Measurements from ENCODE around the gene TMEM187. TPM values are rescaled to one million over a fixed set of nuclear protein-coding genes. Genes with fewer than 3 reads are reported as not detected.

Gene TMEM187
- polyA plus RNA-seq, 4 donors = 4.4 to 9.1 (median 5.2) TPM

GRCh38 chrX:154017766-154018517 lies 45.4 kb downstream of the TMEM187 start:
- DNase-seq (ENCODE audit: low read depth in 4 of 4, low spot score in 3 of 4) = no peak

- DNase-seq (ENCODE audit: low read depth in 4 of 4, low spot score in 3 of 4) = no peak
Observed at GRCh38 chrX:154018518-154019060, 46.0 kb downstream of the TMEM187 start.

DNA sequence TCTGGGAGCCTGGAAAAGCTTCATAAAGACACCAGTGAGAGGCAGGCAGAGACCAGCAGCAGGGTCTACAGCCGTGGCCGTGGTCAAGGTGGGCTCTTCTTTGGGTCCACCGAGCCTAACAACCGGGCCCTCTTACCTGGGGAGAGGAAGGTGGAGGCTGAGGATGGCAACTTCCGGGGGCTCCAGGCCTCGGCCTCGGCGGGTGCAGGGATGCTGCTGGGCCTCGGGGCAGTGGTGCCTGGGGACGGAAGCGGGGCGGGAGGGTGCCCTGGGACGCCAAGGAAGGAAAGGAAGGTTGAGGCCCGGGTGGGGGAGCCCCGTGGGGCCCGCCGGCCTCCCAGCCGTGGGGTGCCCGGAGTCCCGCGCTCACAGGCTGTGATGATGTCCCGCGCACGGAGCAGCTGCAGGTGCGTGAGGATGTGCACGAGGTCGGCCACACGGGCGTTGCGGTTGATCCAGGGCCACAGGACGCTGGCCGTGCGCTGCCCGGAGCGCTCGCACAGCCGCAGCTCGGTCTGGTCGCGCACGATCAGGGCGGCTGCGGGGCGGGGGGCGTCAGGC lies 46.6 kb downstream of the TMEM187 start:
- DNase-seq (ENCODE audit: low read depth in 4 of 4, low spot score in 3 of 4) = no peak

GRCh38 chrX:154019633-154020528 lies 47.3 kb downstream of the TMEM187 start, which contains the start of gene IRAK1:
Gene IRAK1 (minus strand): TSS chrX:154019902. CDS start chrX:154019812, 90 bp downstream.
- DNase-seq (ENCODE audit: low read depth in 4 of 4, low spot score in 3 of 4) = no peak

DNA sequence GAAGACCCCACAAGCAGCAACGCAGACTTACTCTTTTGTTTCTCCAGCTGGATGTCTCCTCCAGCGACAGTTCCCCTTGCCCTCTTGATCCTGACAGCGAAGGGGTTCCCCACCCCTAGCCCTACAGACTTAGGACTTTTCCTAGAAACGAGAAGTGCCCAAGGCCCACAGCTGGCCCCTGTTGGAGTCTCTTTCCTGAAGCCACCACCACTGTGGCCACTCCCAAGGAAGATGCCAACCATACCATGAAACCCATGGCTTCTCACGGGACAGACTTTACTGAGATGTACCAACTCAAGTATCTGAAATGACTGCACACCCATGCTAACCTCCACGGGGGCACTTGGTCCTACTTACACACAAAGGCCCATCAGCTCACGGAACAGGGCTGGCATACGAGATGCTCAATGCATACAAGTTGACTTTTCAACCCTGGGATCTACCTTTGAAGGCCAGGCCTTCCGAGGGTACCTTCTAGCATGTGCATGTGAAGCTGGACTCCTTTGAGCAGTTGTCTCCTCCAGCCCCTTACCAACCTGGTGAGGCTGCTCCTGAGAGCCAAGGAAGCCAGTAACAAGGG lies 48.1 kb downstream of the TMEM187 start:
- DNase-seq (ENCODE audit: low read depth in 4 of 4, low spot score in 3 of 4) = no peak

GRCh38 chrX:154021131-154021611 lies 48.6 kb downstream of the TMEM187 start:
- DNase-seq (ENCODE audit: low read depth in 4 of 4, low spot score in 3 of 4) = no peak

DNA sequence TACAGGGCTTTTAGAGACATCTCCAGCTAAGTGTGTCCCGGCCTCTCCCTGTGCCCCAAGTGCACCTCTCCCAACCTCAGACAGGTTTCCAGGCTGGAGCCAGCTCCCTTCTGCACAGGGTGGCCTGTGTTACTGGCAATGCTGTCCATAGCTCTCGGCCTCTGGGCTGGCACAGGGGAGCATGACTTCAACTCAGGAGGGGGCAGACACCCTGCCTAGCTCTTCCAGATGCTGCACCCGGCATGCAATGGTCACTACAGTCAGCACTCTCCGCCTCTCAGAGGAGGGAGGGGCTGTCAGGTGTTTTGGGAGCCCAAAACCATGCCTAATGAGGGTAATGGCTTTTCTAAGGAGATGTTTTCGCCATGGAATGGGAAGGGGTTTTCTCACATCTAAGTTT lies 49.6 kb downstream of the TMEM187 start:
- DNase-seq (ENCODE audit: low read depth in 4 of 4, low spot score in 3 of 4) = no peak

GRCh38 chrX:154023276-154024000 lies 50.9 kb downstream of the TMEM187 start:
- DNase-seq (ENCODE audit: low read depth in 4 of 4, low spot score in 3 of 4) = no peak

DNA sequence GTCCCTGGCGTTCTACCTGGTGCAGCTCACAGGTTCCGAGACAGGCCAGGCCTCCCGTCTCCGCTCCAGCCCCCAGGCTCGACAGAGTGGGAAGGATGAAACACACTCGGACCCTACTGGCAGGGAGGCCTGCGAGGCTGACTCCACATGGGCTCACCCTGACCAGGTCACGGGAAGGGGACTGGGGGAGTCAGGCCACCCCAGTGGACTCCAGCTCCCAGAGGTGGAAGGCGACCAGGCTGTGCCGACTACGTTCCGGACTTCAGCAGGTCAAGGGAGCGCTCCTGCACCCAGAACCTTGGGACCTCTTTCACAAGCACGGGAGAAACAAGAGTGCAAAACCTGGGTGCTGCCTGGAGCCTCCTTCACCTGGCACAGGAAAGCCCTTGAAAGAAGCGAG lies 51.7 kb downstream of the TMEM187 start:
- DNase-seq (ENCODE audit: low read depth in 4 of 4, low spot score in 3 of 4) = no peak

GRCh38 chrX:154025230-154025629 lies 52.7 kb downstream of the TMEM187 start:
- DNase-seq (ENCODE audit: low read depth in 4 of 4, low spot score in 3 of 4) = no peak

DNA sequence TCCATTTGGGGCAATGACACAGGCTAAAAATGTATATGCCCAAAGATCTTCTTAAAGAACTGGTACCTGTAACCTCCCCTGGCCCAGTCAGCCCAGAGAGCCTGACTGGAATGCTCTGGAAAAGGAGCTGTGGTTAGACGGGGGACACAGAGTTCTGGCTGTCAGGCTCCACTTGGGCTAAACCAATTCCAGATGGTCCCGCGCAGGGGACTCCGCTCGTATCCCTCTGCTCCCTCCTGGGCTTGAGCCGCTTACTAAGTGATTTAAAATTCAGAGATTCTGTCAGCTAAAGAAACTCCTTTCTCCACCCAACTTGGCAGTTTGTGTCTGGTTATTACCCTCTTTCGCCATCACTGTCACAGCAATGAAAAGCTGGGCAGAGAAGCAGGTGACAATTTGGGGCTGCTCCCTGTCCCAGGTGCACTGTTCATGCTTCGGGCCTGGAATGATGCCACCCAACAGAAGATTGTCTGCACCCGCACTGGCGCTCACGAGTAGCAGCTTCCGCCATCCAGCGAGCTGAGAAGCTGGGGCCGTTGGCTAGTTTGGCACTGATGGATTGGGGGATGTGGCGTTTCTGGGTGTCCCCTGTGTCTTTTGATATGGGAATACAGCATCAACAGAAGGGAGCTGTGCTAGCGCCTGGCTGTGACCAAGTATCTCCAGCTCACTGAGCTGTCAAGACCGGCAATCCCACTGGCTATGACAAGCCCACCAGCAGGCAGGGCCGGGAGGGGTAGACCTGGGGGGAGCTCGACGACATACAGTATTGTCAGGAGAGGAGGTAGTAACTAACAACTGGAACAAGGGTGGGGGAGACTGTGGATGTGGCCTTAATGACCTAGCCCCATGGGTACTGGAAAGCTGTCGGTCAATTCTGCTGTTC lies 53.8 kb downstream of the TMEM187 start:
- DNase-seq (ENCODE audit: low read depth in 4 of 4, low spot score in 3 of 4) = no peak

DNA sequence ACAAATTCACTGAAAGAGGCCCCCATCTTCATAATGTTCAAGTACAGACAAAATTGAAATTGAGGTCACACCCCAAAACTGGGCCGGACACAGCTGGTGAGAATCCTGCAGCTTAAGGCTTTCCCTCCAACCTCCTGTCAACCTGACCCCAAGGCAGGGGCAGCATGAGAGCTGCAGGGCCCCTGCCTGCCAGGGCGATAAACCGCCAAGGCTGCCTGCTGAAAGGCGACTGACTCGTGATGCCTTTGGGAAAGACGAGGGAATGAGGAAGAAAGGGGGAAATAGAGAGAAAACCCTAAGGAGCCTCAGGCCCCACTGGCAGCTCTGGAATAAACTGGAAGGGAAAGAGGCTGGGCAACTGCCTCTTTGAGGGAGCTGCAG lies 54.5 kb downstream of the TMEM187 start:
- DNase-seq (ENCODE audit: low read depth in 4 of 4, low spot score in 3 of 4) = no peak

- DNase-seq (ENCODE audit: low read depth in 4 of 4, low spot score in 3 of 4) = no peak
Observed at GRCh38 chrX:154027986-154028385, 55.4 kb downstream of the TMEM187 start.

GRCh38 chrX:154028502-154029184 lies 56.1 kb downstream of the TMEM187 start:
- DNase-seq (ENCODE audit: low read depth in 4 of 4, low spot score in 3 of 4) = no peak

GRCh38 chrX:154029439-154029838 lies 56.9 kb downstream of the TMEM187 start:
- DNase-seq (ENCODE audit: low read depth in 4 of 4, low spot score in 3 of 4) = no peak

DNA sequence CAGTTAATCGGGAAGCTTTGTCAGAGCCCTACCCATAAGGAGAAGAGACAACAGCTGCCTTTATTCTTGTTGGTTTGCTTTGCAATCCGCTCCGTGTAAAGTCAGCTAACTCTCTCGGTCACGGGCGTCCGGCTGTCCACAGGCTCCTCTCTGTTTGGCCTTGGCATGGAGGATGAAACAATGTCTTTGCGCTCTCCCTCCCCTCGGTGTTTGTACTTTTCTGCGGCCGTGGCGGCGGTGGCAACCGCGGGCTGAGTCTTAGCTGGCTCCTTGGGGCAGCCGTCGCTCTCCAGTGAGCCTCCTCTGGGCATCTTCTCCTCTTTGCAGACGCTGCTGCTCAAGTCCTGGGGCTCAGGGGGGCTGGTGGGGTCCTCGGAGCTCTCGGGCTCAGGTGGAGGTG lies 57.7 kb downstream of the TMEM187 start:
- DNase-seq (ENCODE audit: low read depth in 4 of 4, low spot score in 3 of 4) = no peak

GRCh38 chrX:154030715-154031305 lies 58.3 kb downstream of the TMEM187 start:
- no peak for DNase-seq (ENCODE audit: low read depth in 4 of 4, low spot score in 3 of 4)

- DNase-seq (ENCODE audit: low read depth in 4 of 4, low spot score in 3 of 4) = no peak
Observed at GRCh38 chrX:154032160-154032559, 59.6 kb downstream of the TMEM187 start.

Measured in left renal pelvis (tissue), 4 donors.